Activated naive CD8-positive, alpha-beta T cell treated with anti-CD3 and anti-CD28 coated beads for 36 hours (primary cell): ENCODE results near the gene GRIA4. TPM values are rescaled to one million over a fixed set of nuclear protein-coding genes. Genes with fewer than 3 reads are reported as not detected.

Source experiments
- DNase-seq: peaks from one replicate; pipeline ENCODE4 v3.0.0; 2021
- H3K27ac Mint-ChIP-seq: one replicate; pipeline ENCODE4 v1.8.0; 2022; ENCODE audit warnings: mild to moderate bottlenecking, moderate library complexity, mixed read lengths
- H3K27me3 Mint-ChIP-seq: one replicate; pipeline ENCODE4 v1.8.0; 2022; ENCODE audit warnings: mild to moderate bottlenecking, mixed read lengths
- H3K36me3 Mint-ChIP-seq: one replicate; pipeline ENCODE4 v1.8.0; 2021; ENCODE audit warnings: mild to moderate bottlenecking, mixed read lengths
- H3K4me1 Mint-ChIP-seq: one replicate; pipeline ENCODE4 v1.8.0; 2021; ENCODE audit warnings: mixed read lengths
- H3K4me3 Mint-ChIP-seq: one replicate; pipeline ENCODE4 v1.8.0; 2022; ENCODE audit warnings: mild to moderate bottlenecking, moderate library complexity, mixed read lengths
- H3K9me3 Mint-ChIP-seq: one replicate; pipeline ENCODE4 v1.8.0; 2022; ENCODE audit warnings: mixed read lengths
- total RNA-seq, 2 experiments: library from RNA; stranded (reverse); gene quantifications; one replicate each; pipeline ENCODE4 v1.2.3, GENCODE V29; 2021

Gene GRIA4
- total RNA-seq, 2 experiments from 2014 or later, result not detected

- no peak overlapping the region for H3K4me3 Mint-ChIP-seq
- no peak overlapping the region for H3K27ac Mint-ChIP-seq
- H3K9me3 Mint-ChIP-seq, result no peaks in the 10 kb centered on the region
Measured at GRCh38 chr11:105912666-105913065, 302.8 kb downstream of the GRIA4 start.

GRCh38 chr11:105915021-105915420 is 305.1 kb downstream of the GRIA4 start:
- H3K9me3 Mint-ChIP-seq, result no peaks in the 10 kb centered on the region
- H3K36me3 Mint-ChIP-seq, result no peaks in the 10 kb centered on the region
- DNase-seq, result no peak
- peaks cover 9% of the 10 kb centered on the region for H3K27me3 Mint-ChIP-seq
- H3K4me3 Mint-ChIP-seq, result no peak overlapping the region
- H3K4me1 Mint-ChIP-seq, result no peaks in the 10 kb centered on the region
- H3K27ac Mint-ChIP-seq, result no peak overlapping the region

More at GRCh38 chr11:105912666-105913065, 302.8 kb downstream of the GRIA4 start:
- Mint-ChIP-seq H3K36me3 (no peaks in the 10 kb centered on the region), H3K27me3 (peaks cover 8% of the 10 kb centered on the region), H3K4me1 (no peaks in the 10 kb centered on the region)
- DNase-seq, result no peak

GRCh38 chr11:105918039-105918438 is 308.2 kb downstream of the GRIA4 start:
- no peaks in the 10 kb centered on the region for H3K36me3 Mint-ChIP-seq
- no peaks in the 10 kb centered on the region for H3K4me1 Mint-ChIP-seq
- no peak for DNase-seq
- H3K9me3 Mint-ChIP-seq, result no peaks in the 10 kb centered on the region
- H3K27me3 Mint-ChIP-seq, result peaks cover 9% of the 10 kb centered on the region
- H3K27ac Mint-ChIP-seq, result no peak overlapping the region
- no peak overlapping the region for H3K4me3 Mint-ChIP-seq

- peaks cover 9% of the 10 kb centered on the region for H3K27me3 Mint-ChIP-seq
- no peak overlapping the region for H3K4me3 Mint-ChIP-seq
- no peak for DNase-seq
- no peaks in the 10 kb centered on the region for H3K4me1 Mint-ChIP-seq
- no peaks in the 10 kb centered on the region for H3K9me3 Mint-ChIP-seq
- no peak overlapping the region for H3K27ac Mint-ChIP-seq
- H3K36me3 Mint-ChIP-seq, result no peaks in the 10 kb centered on the region
Measured at GRCh38 chr11:105918600-105918999, 308.7 kb downstream of the GRIA4 start.

- Mint-ChIP-seq H3K9me3 (no peaks in the 10 kb centered on the region), H3K4me1 (no peaks in the 10 kb centered on the region), H3K4me3 (no peak overlapping the region), H3K27me3 (peaks cover 6% of the 10 kb centered on the region), H3K36me3 (no peaks in the 10 kb centered on the region), H3K27ac (no peak overlapping the region)
- DNase-seq, result no peak
Measured at GRCh38 chr11:105923252-105923651, 313.4 kb downstream of the GRIA4 start.

GRCh38 chr11:105923807-105924206 is 313.9 kb downstream of the GRIA4 start:
- no peak overlapping the region for H3K27ac Mint-ChIP-seq
- H3K4me1 Mint-ChIP-seq, result no peaks in the 10 kb centered on the region
- H3K27me3 Mint-ChIP-seq, result peaks cover 6% of the 10 kb centered on the region
- H3K36me3 Mint-ChIP-seq, result no peaks in the 10 kb centered on the region
- DNase-seq, result no peak
- H3K4me3 Mint-ChIP-seq, result no peak overlapping the region
- no peaks in the 10 kb centered on the region for H3K9me3 Mint-ChIP-seq

- no peaks in the 10 kb centered on the region for H3K4me1 Mint-ChIP-seq
- no peaks in the 10 kb centered on the region for H3K9me3 Mint-ChIP-seq
- H3K27ac Mint-ChIP-seq, result no peak overlapping the region
- no peak for DNase-seq
- no peaks in the 10 kb centered on the region for H3K36me3 Mint-ChIP-seq
- H3K4me3 Mint-ChIP-seq, result no peak overlapping the region
- H3K27me3 Mint-ChIP-seq, result no peaks in the 10 kb centered on the region
Measured at GRCh38 chr11:105929084-105929955, 319.4 kb downstream of the GRIA4 start.

GRCh38 chr11:105933695-105934094 is 323.8 kb downstream of the GRIA4 start:
- Mint-ChIP-seq H3K4me1 (no peaks in the 10 kb centered on the region), H3K27me3 (no peaks in the 10 kb centered on the region), H3K36me3 (no peaks in the 10 kb centered on the region), H3K4me3 (no peak overlapping the region), H3K9me3 (no peaks in the 10 kb centered on the region), H3K27ac (no peak overlapping the region)
- DNase-seq, result no peak

GRCh38 chr11:105935791-105936190 is 325.9 kb downstream of the GRIA4 start:
- Mint-ChIP-seq H3K27me3 (no peaks in the 10 kb centered on the region), H3K9me3 (no peaks in the 10 kb centered on the region), H3K36me3 (no peaks in the 10 kb centered on the region), H3K4me1 (no peaks in the 10 kb centered on the region), H3K27ac (no peak overlapping the region), H3K4me3 (no peak overlapping the region)
- no peak for DNase-seq

GRCh38 chr11:105937331-105937730 is 327.5 kb downstream of the GRIA4 start:
- Mint-ChIP-seq H3K9me3 (no peaks in the 10 kb centered on the region), H3K4me3 (no peak overlapping the region), H3K4me1 (no peaks in the 10 kb centered on the region), H3K36me3 (no peaks in the 10 kb centered on the region), H3K27ac (no peak overlapping the region), H3K27me3 (no peaks in the 10 kb centered on the region)
- no peak for DNase-seq

GRCh38 chr11:105937738-105938137 is 327.9 kb downstream of the GRIA4 start:
- no peaks in the 10 kb centered on the region for H3K36me3 Mint-ChIP-seq
- H3K4me3 Mint-ChIP-seq, result no peak overlapping the region
- H3K9me3 Mint-ChIP-seq, result no peaks in the 10 kb centered on the region
- DNase-seq, result no peak
- no peak overlapping the region for H3K27ac Mint-ChIP-seq
- no peaks in the 10 kb centered on the region for H3K4me1 Mint-ChIP-seq
- no peaks in the 10 kb centered on the region for H3K27me3 Mint-ChIP-seq

GRCh38 chr11:105942921-105943320 is 333.0 kb downstream of the GRIA4 start:
- Mint-ChIP-seq H3K9me3 (no peaks in the 10 kb centered on the region), H3K36me3 (no peaks in the 10 kb centered on the region), H3K27ac (no peak overlapping the region), H3K27me3 (peaks cover 3% of the 10 kb centered on the region), H3K4me1 (no peaks in the 10 kb centered on the region), H3K4me3 (no peak overlapping the region)
- no peak for DNase-seq

- Mint-ChIP-seq H3K4me1 (no peaks in the 10 kb centered on the region), H3K27ac (no peak overlapping the region), H3K36me3 (no peaks in the 10 kb centered on the region), H3K4me3 (no peak overlapping the region), H3K27me3 (peaks cover 3% of the 10 kb centered on the region), H3K9me3 (no peaks in the 10 kb centered on the region)
- no peak for DNase-seq
Measured at GRCh38 chr11:105948918-105949590, 339.2 kb downstream of the GRIA4 start.

- H3K27me3 Mint-ChIP-seq, result no peaks in the 10 kb centered on the region
- H3K9me3 Mint-ChIP-seq, result peaks cover 14% of the 10 kb centered on the region
- no peak for DNase-seq
- no peaks in the 10 kb centered on the region for H3K36me3 Mint-ChIP-seq
- H3K27ac Mint-ChIP-seq, result no peak overlapping the region
- no peaks in the 10 kb centered on the region for H3K4me1 Mint-ChIP-seq
- no peak overlapping the region for H3K4me3 Mint-ChIP-seq
Measured at GRCh38 chr11:105953886-105954285, 344.0 kb downstream of the GRIA4 start.

GRCh38 chr11:105960252-105961245 is 350.7 kb downstream of the GRIA4 start:
- H3K36me3 Mint-ChIP-seq, result no peaks in the 10 kb centered on the region
- no peak for DNase-seq
- no peak overlapping the region for H3K27ac Mint-ChIP-seq
- H3K9me3 Mint-ChIP-seq, result peaks cover 18% of the 10 kb centered on the region
- no peaks in the 10 kb centered on the region for H3K27me3 Mint-ChIP-seq
- no peaks in the 10 kb centered on the region for H3K4me1 Mint-ChIP-seq
- no peak overlapping the region for H3K4me3 Mint-ChIP-seq
